H9 (cell line): ENCODE results near the gene EPB41L2. TPM values are rescaled to one million over a fixed set of nuclear protein-coding genes. Genes with fewer than 3 reads are reported as not detected.

ENCODE experiments used
- DNase-seq: peaks from one replicate; pipeline ENCODE4 v3.0.0-alpha.2; 2017
- H2AFZ ChIP-seq: one replicate; pipeline ENCODE4 v1.6.1; 2013; ENCODE audit warnings: mild to moderate bottlenecking, low read length, control low read depth, moderate library complexity
- H2AK5ac ChIP-seq: 2 replicates; pipeline ENCODE4 v1.6.1; 2013; ENCODE audit warnings: low read length, control low read depth, mixed read lengths; ENCODE audit not compliant: insufficient read length
- H2BK120ac ChIP-seq: one replicate; pipeline ENCODE4 v1.6.1; 2013; ENCODE audit warnings: low read depth, mild to moderate bottlenecking, low read length, control low read depth, inconsistent platforms; ENCODE audit not compliant: poor library complexity, severe bottlenecking
- H2BK12ac ChIP-seq: 2 replicates; pipeline ENCODE4 v1.6.1; 2013; ENCODE audit warnings: low read length, control low read depth, mixed read lengths, low read depth; ENCODE audit not compliant: insufficient read length
- H2BK15ac ChIP-seq: 2 replicates; pipeline ENCODE4 v1.6.1; 2013; ENCODE audit warnings: low read depth, low read length, control low read depth
- H2BK20ac ChIP-seq: one replicate; pipeline ENCODE4 v1.6.1; 2013; ENCODE audit warnings: low read depth, mild to moderate bottlenecking, low read length, control low read depth, inconsistent platforms; ENCODE audit not compliant: poor library complexity, severe bottlenecking
- H2BK5ac ChIP-seq: 2 replicates; pipeline ENCODE4 v1.6.1; 2013; ENCODE audit warnings: low read length, control low read depth, mixed read lengths; ENCODE audit not compliant: insufficient read length
- H3K14ac ChIP-seq: 2 replicates; pipeline ENCODE4 v1.6.1; 2013; ENCODE audit warnings: low read length, control low read depth; ENCODE audit not compliant: insufficient read depth
- H3K18ac ChIP-seq: 2 replicates; pipeline ENCODE4 v1.6.1; 2013; ENCODE audit warnings: low read depth, mild to moderate bottlenecking, mixed read lengths, low read length, control low read depth; ENCODE audit not compliant: insufficient read length
- H3K23ac ChIP-seq: 2 replicates; pipeline ENCODE4 v1.6.1; 2013; ENCODE audit warnings: low read length, control low read depth, mixed read lengths, low read depth; ENCODE audit not compliant: insufficient read length
- H3K23me2 ChIP-seq: 2 replicates; pipeline ENCODE4 v1.6.1; 2013; ENCODE audit warnings: low read depth, mild to moderate bottlenecking, mixed read lengths, low read length, control low read depth; ENCODE audit not compliant: insufficient read length, poor library complexity, severe bottlenecking
- H3K27ac ChIP-seq: 2 replicates; pipeline ENCODE4 v1.5.1; 2013; ENCODE audit warnings: low read length, control low read depth, mixed read lengths, low read depth; ENCODE audit not compliant: insufficient read length
- H3K27me3 ChIP-seq: 2 replicates; pipeline ENCODE4 v1.6.1; 2013; ENCODE audit warnings: low read length, control low read depth, inconsistent platforms; ENCODE audit not compliant: insufficient read depth
- H3K4ac ChIP-seq: 2 replicates; pipeline ENCODE4 v1.6.1; 2013; ENCODE audit warnings: low read depth, mild to moderate bottlenecking, control low read depth, inconsistent platforms, low read length, moderate library complexity
- H3K4me1 ChIP-seq: 2 replicates; pipeline ENCODE4 v1.6.1; 2013; ENCODE audit warnings: low read length, control low read depth, inconsistent platforms; ENCODE audit not compliant: insufficient read depth
- H3K4me2 ChIP-seq: 2 replicates; pipeline ENCODE4 v1.6.1; 2013; ENCODE audit warnings: low read length, control low read depth, mixed read lengths; ENCODE audit not compliant: insufficient read length, insufficient read depth
- H3K56ac ChIP-seq: 2 replicates; pipeline ENCODE4 v1.6.1; 2013; ENCODE audit warnings: low read depth, mild to moderate bottlenecking, mixed read lengths, low read length, control low read depth; ENCODE audit not compliant: insufficient read length
- H3K79me1 ChIP-seq: 2 replicates; pipeline ENCODE4 v1.6.1; 2013; ENCODE audit warnings: low read depth, mild to moderate bottlenecking, moderate library complexity, low read length, control low read depth, inconsistent platforms; ENCODE audit not compliant: insufficient read depth, poor library complexity, severe bottlenecking
- H3K79me2 ChIP-seq: 2 replicates; pipeline ENCODE4 v1.6.1; 2013; ENCODE audit warnings: low read length, control low read depth, inconsistent platforms; ENCODE audit not compliant: insufficient read depth
- H3K9ac ChIP-seq: 2 replicates; pipeline ENCODE4 v1.6.1; 2013; ENCODE audit warnings: low read length, control low read depth, mixed read lengths; ENCODE audit not compliant: insufficient read length; ENCODE audit errors: extremely low read depth
- H3K9me3 ChIP-seq: one replicate; pipeline ENCODE4 v1.6.1; 2013; ENCODE audit warnings: low read depth, low read length, inconsistent platforms; ENCODE audit not compliant: control insufficient read depth
- H3T11ph ChIP-seq: one replicate; pipeline ENCODE4 v1.6.1; 2013; ENCODE audit warnings: mild to moderate bottlenecking, low read length, control low read depth, inconsistent platforms
- H4K20me1 ChIP-seq: one replicate; pipeline ENCODE4 v1.6.1; 2013; ENCODE audit not compliant: control insufficient read depth, insufficient read length, insufficient read depth
- H4K5ac ChIP-seq: 2 replicates; pipeline ENCODE4 v1.6.1; 2013; ENCODE audit warnings: low read depth, mild to moderate bottlenecking, mixed read lengths, low read length, control low read depth; ENCODE audit not compliant: insufficient read length
- H4K8ac ChIP-seq: replicated peaks from 2 replicates; pipeline ENCODE4 v1.6.1; 2013; ENCODE audit warnings: low read length, control low read depth, mixed read lengths, low read depth; ENCODE audit not compliant: insufficient read length
- H4K91ac ChIP-seq: 2 replicates; pipeline ENCODE4 v1.6.1; 2013; ENCODE audit warnings: low read depth, mild to moderate bottlenecking, moderate library complexity, mixed read lengths, low read length, control low read depth; ENCODE audit not compliant: insufficient read length
- H3K27ac Mint-ChIP-seq, 3 experiments: 2 replicates in 2 of 3; 3 replicates in 1 of 3; pipeline ENCODE4 v1.8.0; 2020 to 2021; ENCODE audit warnings: mixed read lengths in 3 of 3, mild to moderate bottlenecking in 1 of 3, moderate library complexity in 1 of 3
- H3K27me3 Mint-ChIP-seq: 2 replicates; pipeline ENCODE4 v1.8.0; 2021; ENCODE audit warnings: low read depth, mild to moderate bottlenecking, moderate library complexity, mixed read lengths
- H3K36me3 Mint-ChIP-seq, 3 experiments: 2 replicates in 2 of 3; 3 replicates in 1 of 3; pipeline ENCODE4 v1.8.0; 2020 to 2021; ENCODE audit warnings: low read depth in 3 of 3, mixed read lengths in 3 of 3; ENCODE audit not compliant: insufficient read depth in 1 of 3
- H3K4me1 Mint-ChIP-seq, 2 experiments: 2 replicates each; pipeline ENCODE4 v1.8.0; 2020; ENCODE audit warnings: mixed read lengths in 2 of 2
- H3K4me3 Mint-ChIP-seq, 2 experiments: 2 replicates in 1 of 2; 3 replicates in 1 of 2; pipeline ENCODE4 v1.8.0; 2020 to 2021; ENCODE audit warnings: mild to moderate bottlenecking in 2 of 2, mixed read lengths in 2 of 2, moderate library complexity in 1 of 2
- H3K9me3 Mint-ChIP-seq, 2 experiments: 2 replicates in 1 of 2; 3 replicates in 1 of 2; pipeline ENCODE4 v1.8.0; 2020; ENCODE audit warnings: mild to moderate bottlenecking in 2 of 2, mixed read lengths in 2 of 2, moderate library complexity in 1 of 2
- WGBS: extraction: QIAGEN DNeasy Blood & Tissue Kit; methylation state at CpG from one replicate; pipeline ENCODE4 v1.1.7; 2013; ENCODE audit warnings: missing lambda C conversion rate, low lambda C conversion rate, mixed read lengths; ENCODE audit not compliant: insufficient read length; ENCODE audit errors: extremely low coverage; 5-methylcytosine and 5-hydroxymethylcytosine counted together
- total RNA-seq: library from RNA; stranded (reverse); gene quantifications from 2 replicates; pipeline ENCODE4 v1.2.1, GENCODE V29; 2021
- TF ChIP-seq, protein P1 (sequence below): fragments of 200-600 bp; sonication (generic); conservative IDR thresholded peaks from 3 replicates; pipeline ENCODE4 v1.8.0; 2021; ENCODE audit warnings: antibody characterized with exemption, mild to moderate bottlenecking

Gene EPB41L2
- total RNA-seq, 1 experiment from 2014 or later = 90.2 TPM

DNA sequence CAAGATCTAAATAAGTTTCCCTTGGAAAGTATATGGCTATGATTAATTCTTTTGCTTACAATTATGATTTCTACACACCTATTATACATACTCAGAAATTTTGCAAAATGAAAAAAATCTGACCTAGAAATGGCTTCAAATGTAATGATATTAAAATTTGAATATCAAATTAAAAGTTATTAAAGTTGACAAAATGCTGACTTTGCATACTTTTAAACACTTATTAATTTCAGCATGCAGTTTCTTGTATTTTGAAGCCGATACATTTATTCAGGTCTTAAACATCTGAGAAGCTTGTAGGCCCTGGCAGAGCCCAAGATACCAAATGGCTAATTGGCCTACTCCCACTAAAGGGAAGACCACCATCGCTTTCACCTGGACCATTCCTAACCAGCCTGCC is 176.1 kb downstream of the EPB41L2 start:
- Histone ChIP-seq H2BK20ac (no peak overlapping the region), H3K56ac (no peak overlapping the region), H4K8ac (no peak overlapping the region), H2AK5ac (no peak overlapping the region), H3T11ph (no peak overlapping the region), H3K27me3 (no peaks in the 10 kb centered on the region), H2AFZ (no peak overlapping the region), H3K27ac (no peak overlapping the region), H4K5ac (no peak overlapping the region), H3K23ac (no peak overlapping the region), H2BK15ac (no peak overlapping the region), H3K4ac (no peak overlapping the region), H3K23me2 (no peaks in the 10 kb centered on the region), H2BK12ac (no peak overlapping the region), H3K79me2 (no peaks in the 10 kb centered on the region), H3K18ac (no peak overlapping the region), H3K4me2 (no peak overlapping the region), H3K79me1 (no peaks in the 10 kb centered on the region), H3K4me1 (no peaks in the 10 kb centered on the region), H4K20me1 (no peaks in the 10 kb centered on the region), H3K14ac (no peak overlapping the region), H3K9me3 (no peaks in the 10 kb centered on the region), H2BK120ac (no peak overlapping the region), H3K9ac (no peak overlapping the region), H2BK5ac (no peak overlapping the region), H4K91ac (no peak overlapping the region)
- TF ChIP-seq, protein P1, sequence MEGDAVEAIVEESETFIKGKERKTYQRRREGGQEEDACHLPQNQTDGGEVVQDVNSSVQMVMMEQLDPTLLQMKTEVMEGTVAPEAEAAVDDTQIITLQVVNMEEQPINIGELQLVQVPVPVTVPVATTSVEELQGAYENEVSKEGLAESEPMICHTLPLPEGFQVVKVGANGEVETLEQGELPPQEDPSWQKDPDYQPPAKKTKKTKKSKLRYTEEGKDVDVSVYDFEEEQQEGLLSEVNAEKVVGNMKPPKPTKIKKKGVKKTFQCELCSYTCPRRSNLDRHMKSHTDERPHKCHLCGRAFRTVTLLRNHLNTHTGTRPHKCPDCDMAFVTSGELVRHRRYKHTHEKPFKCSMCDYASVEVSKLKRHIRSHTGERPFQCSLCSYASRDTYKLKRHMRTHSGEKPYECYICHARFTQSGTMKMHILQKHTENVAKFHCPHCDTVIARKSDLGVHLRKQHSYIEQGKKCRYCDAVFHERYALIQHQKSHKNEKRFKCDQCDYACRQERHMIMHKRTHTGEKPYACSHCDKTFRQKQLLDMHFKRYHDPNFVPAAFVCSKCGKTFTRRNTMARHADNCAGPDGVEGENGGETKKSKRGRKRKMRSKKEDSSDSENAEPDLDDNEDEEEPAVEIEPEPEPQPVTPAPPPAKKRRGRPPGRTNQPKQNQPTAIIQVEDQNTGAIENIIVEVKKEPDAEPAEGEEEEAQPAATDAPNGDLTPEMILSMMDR = no peak
- no peak for DNase-seq
- Mint-ChIP-seq H3K36me3 (peaks cover 0 to 7% (median 4%) of the 10 kb centered on the region in 3 experiments; a peak in 3 of 7 replicates), H3K27me3 (no peaks in the 10 kb centered on the region), H3K4me3 (no peak overlapping the region), H3K9me3 (no peaks in the 10 kb centered on the region), H3K27ac (no peak overlapping the region; a peak in 1 of 7 replicates), H3K4me1 (no peaks in the 10 kb centered on the region)
- no CpG with 5 or more reads among the region's 2 CpGs for WGBS
